Stimulated activated CD8-positive, alpha-beta memory T cell treated with anti-CD3 and anti-CD28 coated beads, Interleukin-15, amount 100 ng/mL, for 24 hours (primary cell): ENCODE data around the gene TMEM59L.

Source experiments
- DNase-seq: peaks from one replicate; pipeline ENCODE4 v3.0.0-alpha.2; 2020; ENCODE audit warnings: low read depth

The TMEM59L gene

DNA sequence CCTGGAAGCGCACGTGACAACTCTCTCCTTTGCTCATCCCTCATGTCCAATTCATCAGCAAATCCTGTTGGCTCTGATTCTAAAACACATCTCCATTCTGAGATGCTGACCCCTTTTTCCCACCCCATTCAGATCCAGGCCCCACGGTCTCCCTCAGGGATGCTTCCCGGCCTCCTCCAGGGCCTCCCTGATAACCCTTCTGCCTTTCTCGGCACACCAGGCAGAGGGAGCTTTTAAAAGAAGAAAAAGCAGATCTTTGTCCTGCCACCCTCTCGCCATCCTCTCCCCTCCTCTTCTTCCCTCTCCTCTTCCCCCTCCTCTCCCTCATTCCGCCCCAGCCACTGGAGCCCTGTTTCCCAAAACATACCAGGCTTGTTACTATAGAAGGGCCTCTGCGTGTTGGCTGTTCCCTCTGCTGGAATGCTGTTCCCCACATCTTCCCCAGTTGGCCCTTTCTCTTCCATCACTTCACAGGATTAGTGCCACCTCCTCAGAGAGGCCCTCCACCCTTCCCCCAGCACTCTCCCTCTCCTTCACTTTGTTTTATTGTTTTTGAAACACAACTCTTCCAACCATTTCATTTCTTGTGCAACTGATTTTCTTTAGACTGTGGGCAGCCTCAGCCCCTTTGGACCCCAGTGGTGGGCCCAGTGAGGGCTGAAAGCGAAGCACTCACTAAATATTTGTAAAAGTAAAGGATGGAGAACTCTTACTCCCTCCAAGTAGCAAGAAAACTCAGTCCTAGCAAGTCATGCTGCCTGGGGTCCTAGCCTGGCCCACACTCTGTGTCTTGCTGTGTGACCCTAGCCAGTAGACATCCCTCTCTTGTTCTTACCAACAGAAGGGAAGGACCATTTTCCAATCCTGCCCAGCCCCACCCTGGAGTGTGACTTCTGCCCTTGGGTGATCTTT lies 3.6 kb upstream of the TMEM59L start:
- DNase-seq = no peak

- DNase-seq = no peak
Measured at GRCh38 chr19:18609717-18610051, 3.0 kb upstream of the TMEM59L start.

GRCh38 chr19:18610245-18610555 lies 2.5 kb upstream of the TMEM59L start:
- no peak for DNase-seq

- no peak for DNase-seq
Measured at GRCh38 chr19:18610556-18611326, 1.9 kb upstream of the TMEM59L start.

- no peak for DNase-seq
Measured at GRCh38 chr19:18611327-18612050, 1.2 kb upstream of the TMEM59L start.

DNA sequence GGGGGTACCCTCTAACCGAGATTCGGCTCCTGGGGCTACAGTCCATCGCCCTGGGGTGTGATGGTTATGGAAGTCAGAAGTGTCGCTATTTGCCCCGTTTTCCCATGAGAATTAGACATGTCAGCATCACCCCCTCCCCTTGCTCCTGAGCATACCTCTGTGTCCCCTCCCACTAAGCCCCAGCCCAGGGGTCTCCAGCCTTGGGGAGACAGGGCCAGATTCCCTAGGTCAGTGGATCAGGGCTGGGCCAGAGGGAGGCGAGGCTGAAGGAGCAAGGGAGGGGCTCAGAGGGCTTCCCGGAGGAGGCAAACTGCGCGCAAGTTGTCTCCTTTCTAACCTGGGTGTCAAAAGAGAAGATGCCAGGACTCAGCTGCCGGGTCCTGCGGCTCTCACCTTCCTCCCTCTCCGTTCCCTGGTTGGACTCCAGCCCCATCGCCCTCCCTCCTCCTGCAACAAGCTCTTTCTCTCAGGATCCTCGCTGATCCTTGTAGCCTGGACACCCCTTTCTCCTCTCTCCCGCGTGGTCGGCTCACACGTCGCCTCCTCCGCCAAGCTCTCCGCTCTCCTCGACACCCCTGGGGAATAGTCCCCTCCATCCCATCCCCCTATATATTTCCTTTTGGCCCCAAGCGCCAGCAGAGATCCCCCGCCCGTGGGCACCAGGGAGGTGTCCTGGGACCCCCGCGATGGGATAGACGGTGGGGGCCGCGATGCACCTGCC lies 459 bp upstream of the TMEM59L start:
- no peak for DNase-seq

DNA sequence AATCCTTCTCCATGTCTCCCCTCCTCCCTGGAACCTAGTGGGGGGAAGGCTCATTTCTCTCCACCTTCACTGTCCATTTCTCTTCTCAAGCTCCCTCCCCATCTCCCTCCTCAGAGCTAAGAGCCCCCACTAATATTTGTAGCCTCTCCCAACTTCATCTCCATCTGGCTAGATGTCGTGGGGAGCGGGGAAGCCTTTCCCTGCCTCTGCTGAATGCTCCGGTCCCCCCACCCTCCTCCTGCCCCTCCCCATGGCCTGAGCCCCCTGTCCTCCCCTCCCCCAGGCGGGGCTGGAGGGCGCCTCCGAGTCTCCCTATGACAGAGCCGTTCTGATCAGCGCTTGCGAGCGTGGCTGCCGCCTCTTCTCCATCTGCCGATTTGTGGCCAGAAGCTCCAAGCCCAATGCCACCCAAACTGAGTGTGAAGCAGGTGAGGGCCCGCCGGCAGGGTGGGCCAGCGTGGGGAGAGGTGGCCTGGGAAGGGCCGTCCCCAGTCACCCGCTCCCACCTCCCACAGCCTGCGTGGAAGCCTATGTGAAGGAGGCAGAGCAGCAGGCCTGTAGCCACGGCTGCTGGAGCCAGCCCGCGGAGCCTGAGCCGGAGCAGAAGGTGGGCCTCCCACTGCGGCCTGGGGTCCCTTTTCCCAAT lies 1.0 kb downstream of the TMEM59L start:
- no peak for DNase-seq

DNA sequence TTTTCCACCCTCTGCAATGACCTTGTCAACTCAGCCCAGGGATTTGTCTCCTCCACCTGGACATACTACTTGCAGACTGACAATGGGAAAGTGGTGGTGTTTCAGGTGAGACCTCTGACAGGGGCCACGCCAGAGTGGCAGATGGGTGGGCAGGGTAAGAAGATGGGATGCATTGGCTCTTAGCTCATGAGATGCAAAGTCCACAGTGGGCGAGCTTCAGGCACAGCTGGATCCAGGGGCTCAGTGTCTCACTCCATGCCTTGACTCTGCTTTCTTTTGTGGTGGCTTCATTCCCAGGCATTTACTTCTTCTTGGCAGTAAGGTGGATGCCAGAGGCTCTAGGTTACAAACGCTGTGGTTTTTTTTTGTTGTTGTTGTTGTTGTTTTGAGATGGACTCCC lies 3.4 kb downstream of the TMEM59L start:
- DNase-seq = no peak

- no peak for DNase-seq
Measured at GRCh38 chr19:18617562-18617961, 4.9 kb downstream of the TMEM59L start.

DNA sequence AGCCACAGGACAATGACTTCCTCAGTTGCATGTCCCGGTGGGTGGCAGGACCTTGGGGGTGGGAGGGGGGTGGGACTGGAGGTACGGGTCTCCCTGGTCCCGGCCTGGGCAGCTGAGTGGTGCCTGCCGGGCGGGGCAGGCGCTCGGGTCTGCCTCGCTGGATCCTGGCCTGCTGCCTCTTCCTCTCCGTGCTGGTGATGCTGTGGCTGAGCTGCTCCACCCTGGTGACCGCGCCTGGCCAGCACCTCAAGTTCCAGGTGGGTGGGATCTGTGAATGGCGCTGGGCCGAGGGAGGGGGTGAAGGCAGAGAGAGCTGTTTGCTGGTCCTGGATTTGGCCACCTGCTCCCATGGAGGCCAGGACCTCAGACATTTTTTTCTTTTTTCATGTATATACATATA lies 5.6 kb downstream of the TMEM59L start:
- no peak for DNase-seq

- no peak for DNase-seq
Measured at GRCh38 chr19:18620311-18620710, 7.6 kb downstream of the TMEM59L start.

DNA sequence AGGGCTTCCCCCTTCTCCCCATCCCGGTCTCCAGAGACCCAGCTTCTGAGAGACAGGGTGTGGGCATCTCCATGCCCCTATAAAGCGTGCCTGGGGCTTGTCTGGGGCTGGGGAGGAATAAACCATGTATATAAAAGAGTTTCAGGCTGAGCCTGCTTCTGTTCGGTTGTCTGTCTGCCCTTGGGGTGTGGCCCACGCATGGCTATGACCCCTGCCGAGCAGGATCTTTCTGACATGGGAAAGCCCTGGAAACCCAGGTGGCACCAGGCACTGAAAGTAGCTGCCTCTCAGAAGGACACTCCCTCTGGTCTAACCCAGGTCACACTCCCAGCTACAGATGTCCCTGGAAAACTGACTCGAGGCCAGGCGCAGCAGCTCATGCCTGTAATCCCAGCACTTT lies 8.2 kb downstream of the TMEM59L start:
- no peak for DNase-seq

DNA sequence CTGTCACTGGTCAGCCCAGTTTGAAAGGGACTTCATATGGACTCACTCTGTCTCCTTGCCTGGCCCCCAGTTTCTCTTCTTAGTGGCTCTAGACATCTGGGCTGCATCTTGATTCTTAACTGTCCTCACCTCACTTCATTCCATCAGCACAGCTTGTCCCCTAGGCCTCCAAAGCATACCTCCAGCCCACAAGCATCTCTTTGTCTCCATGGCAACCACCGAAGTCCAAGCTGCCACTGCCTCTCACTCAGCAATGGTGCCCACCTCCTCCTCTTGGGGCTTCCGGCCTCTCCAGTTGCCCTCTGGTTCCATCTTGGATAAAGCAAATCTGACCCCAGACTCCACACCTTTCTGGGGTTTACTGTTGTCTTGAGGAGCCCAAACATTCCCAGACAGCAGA lies 14.2 kb downstream of the TMEM59L start:
- DNase-seq = no peak

DNA sequence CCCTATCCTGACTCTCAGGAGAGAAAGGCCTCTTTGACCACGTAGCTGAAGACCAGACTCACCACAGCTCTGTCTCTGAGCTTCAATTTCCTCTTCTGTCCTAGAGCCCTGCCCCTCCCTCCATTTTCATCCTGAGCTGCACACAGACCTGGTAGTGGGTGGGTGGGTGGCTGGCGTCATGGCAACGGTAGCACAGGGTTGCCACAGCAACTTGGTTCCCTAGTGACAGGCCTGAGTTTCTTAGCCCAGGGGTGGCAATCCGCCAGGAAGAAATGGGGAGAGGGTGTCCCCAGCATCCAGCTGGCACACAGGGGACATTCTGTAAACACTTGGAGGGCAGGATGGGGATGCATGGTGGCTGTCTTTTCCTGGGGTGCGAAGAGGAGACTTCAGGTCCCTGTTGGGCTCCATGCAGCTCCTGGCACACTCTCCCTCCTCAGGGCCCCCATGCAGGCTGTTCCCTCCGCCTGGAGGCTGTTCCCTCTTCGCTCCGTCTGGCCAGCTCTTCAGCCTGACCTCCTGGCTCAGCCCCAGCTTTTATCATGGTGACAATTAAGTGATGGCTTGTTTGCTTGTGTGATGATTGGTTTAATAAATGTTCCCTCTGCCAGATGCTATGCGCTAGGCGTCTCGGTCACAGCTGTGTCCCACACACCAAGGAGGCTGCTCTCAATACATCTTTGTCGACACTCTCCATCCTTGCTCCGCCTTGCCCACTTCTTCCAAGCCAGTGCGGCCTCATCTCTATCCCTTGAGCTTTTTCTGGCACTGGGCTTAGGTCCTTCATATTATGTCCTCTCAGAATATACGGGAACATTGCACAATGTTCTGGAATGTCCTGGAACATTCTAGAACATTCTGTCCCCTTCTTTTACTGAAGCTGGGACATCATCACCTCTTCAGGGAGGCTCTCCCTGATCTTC lies 16.8 kb downstream of the TMEM59L start:
- DNase-seq = no peak

- DNase-seq = no peak
Measured at GRCh38 chr19:18633321-18633720, 20.7 kb downstream of the TMEM59L start.

DNA sequence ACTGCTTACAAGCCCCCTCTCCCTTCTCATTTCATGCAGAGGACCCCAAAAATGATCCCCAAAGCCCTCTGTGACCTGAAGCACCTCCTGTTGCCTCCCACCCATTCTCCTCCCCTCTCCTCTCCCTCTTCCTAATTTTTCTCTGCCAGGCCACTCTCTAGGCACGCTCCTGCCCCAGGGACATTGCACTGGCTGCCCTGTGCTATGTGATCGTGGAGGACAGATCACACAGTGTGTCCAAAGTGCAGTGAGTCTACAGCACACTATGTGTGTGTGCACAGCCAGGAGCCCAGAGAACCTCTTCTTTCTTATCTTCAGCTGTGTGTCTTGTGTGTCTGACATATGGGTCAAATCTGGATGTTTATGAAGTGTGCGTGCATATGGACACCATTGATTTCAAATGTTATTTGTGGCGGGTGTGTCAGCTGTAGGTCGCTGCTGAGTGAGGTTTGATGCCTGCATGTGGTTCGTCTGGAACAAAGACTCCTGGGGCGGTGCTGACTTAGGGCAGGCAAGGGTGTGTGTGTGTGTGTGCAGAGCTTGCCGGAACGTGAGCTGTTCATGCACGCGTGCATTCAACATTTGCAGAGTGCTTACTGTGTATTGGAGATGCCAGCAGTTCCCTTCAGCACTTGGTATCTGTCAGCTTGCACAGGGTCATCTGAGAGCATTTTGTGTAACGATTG lies 22.1 kb downstream of the TMEM59L start:
- no peak for DNase-seq

DNA sequence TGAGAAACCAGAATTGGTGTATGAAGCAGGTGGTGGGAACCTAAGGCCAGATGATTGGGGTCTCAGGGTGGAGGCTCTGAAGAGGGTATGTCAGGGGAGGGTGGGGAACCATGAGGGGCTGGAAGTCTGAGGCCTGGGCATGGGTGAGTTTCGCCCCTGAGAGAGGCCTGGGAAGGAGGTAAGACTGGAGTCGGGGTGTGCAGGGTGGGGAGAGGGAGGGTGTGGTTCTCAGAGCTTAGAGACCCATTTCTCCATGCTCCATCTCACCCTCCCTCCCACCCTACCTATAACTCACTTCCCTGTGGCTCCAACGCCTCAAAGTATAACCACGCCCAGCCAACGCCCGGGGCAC lies 23.1 kb downstream of the TMEM59L start:
- DNase-seq = no peak

DNA sequence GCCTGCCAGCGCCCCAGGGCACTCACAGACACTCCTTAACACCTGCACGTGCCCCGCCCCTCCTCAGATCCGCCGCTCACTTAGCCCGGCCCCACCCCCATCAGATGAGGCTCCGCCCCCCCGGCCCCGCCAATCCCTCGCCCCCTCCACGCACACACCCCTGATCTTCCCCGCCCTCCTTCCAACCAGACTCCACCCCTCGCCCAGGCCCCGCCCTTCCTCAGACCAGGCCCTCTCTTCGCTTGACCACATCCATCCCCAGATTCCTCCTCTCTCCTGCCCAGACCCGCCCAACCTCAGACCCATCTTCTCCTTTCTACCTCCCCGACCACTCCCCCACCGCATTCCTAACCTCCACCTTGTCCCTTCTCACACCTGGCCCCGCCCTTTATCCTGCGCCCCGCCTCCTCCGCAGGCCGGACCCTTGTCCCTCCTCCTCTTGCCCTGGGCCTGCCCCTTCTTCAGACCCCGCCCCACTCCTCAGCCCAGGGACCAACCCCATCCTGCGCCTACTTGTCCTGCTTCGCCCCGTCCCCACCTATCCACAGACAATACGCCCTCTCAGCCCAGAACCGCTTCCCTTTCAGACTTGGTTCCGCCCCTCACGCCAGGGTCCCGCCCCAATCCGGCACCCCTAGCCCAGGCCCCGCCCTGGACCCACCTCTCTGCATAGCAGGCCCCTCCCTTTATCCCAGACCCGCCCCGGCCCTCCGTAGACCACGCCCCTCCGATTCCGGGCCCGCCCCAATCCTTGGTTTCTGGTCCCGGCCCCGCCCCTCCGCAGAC lies 23.7 kb downstream of the TMEM59L start:
- peak; percentile 98 for DNase-seq

DNA sequence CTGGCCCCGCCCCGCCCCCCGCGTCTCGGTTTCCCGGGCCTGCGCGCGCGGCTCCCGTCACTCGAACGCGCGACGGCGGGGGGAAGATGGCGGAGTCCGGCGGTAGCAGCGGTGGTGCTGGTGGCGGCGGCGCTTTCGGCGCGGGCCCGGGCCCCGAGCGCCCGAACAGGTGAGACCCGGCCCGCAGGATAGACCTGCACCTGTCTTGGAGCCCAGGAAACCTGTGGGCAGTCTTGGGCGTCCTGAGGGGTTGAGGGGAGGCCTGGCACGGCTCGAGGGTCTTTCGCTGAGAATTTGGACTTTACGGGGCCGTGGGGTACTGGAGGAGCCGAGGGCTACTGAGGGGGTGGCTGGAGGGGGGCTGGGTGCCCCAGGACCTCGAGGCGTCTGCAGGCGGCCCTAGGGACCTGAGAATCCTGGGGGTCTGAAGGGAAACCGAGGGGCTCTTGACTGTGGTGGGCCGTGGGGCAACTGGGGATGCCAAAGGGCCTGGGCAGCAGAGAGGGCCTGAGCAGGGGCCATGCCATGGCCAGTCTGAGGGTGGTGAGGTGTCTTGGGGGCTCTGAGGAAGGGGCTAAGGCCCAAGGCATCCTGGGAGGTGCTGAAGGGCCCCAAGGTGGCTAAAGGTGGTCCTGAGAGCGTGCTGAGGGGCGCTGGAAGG lies 24.4 kb downstream of the TMEM59L start, which contains the start of gene KLHL26:
Gene KLHL26, plus strand, starts transcription at position 60 of the 661 bp plus-strand sequence. Its CDS starts 27 bp downstream, at position 87.
- DNase-seq = no peak
